HEK293 (cell line): ENCODE data around the gene TMEM72.

Source experiments
- CTCF ChIA-PET: fragments of 350-600 bp; formaldehyde crosslinking; extraction: SDS; loops from one replicate; lab custom pipeline; 2021; ENCODE audit warnings: antibody characterized with exemption; lab: Yijun Ruan, JAX
- POLR2A ChIA-PET: fragments of 300-600 bp; formaldehyde crosslinking; extraction: SDS; loops from one replicate; lab custom pipeline; 2020; ENCODE audit warnings: antibody characterized with exemption, inconsistent platforms; lab: Yijun Ruan, JAX
- H3K27ac ChIP-seq: fragments of 200-500 bp; sonication (Bioruptor generic); 2 replicates; pipeline ENCODE4 v1.5.1; 2014; ENCODE audit warnings: low read depth, low read length, control low read depth, inconsistent platforms; ENCODE audit errors: extremely low read depth
- H3K36me3 ChIP-seq, 2 experiments: fragments of 200-500 bp in 1 of 2; sonication (Bioruptor generic) in 1 of 2; 1 replicate in 1 of 2; 2 replicates in 1 of 2; pipeline ENCODE4 v1.5.1; 2014 to 2017; ENCODE audit warnings: inconsistent platforms in 2 of 2, low read length in 2 of 2; ENCODE audit not compliant: control insufficient read depth in 2 of 2, insufficient read depth in 1 of 2
- H3K4me1 ChIP-seq: fragments of 200-500 bp; sonication (Bioruptor generic); 2 replicates; pipeline ENCODE4 v1.5.1; 2014; ENCODE audit warnings: mild to moderate bottlenecking, low read length, inconsistent platforms; ENCODE audit not compliant: control insufficient read depth, insufficient read depth
- H3K4me3 ChIP-seq: 2 replicates; pipeline ENCODE4 v1.5.1; 2011; ENCODE audit warnings: low read depth, mild to moderate bottlenecking, control low read depth, low read length, moderate library complexity
- H3K9me3 ChIP-seq: fragments of 200-500 bp; sonication (Bioruptor generic); 2 replicates; pipeline ENCODE4 v1.5.1; 2014; ENCODE audit warnings: low read depth, low read length, inconsistent platforms; ENCODE audit not compliant: control insufficient read depth, insufficient read depth
- FEZF1 ChIP-seq: fragments of 450-650 bp; formaldehyde crosslinking; IDR thresholded peaks from 2 replicates; pipeline ENCODE4 v1.5.1; 2016; ENCODE audit warnings: missing biosample characterization, missing genetic modification characterization
- IKZF3 ChIP-seq: fragments of 450-650 bp; IDR thresholded peaks from 2 replicates; pipeline ENCODE4 v1.5.0; 2018; ENCODE audit warnings: missing biosample characterization, mild to moderate bottlenecking, missing genetic modification characterization, moderate library complexity
- KLF16 ChIP-seq: fragments of 450-650 bp; formaldehyde crosslinking; IDR thresholded peaks from 2 replicates; pipeline ENCODE4 v1.5.1; 2017; ENCODE audit warnings: missing biosample characterization, missing genetic modification characterization
- MZF1 ChIP-seq: fragments of 450-650 bp; formaldehyde crosslinking; IDR thresholded peaks from 2 replicates; pipeline ENCODE4 v1.5.1; 2017; ENCODE audit warnings: missing biosample characterization, missing genetic modification characterization, borderline replicate concordance
- SCRT1 ChIP-seq: fragments of 450-650 bp; formaldehyde crosslinking; IDR thresholded peaks from 2 replicates; pipeline ENCODE4 v1.5.1; 2016; ENCODE audit warnings: missing biosample characterization, missing genetic modification characterization, borderline replicate concordance
- ZBTB48 ChIP-seq: fragments of 450-650 bp; formaldehyde crosslinking; IDR thresholded peaks from 2 replicates; pipeline ENCODE4 v1.5.1; 2016; ENCODE audit warnings: missing biosample characterization, missing genetic modification characterization
- ZNF121 ChIP-seq: fragments of 450-650 bp; formaldehyde crosslinking; IDR thresholded peaks from 2 replicates; pipeline ENCODE4 v1.5.1; 2016; ENCODE audit warnings: missing biosample characterization, missing genetic modification characterization
- ZNF146 ChIP-seq: fragments of 450-650 bp; formaldehyde crosslinking; IDR thresholded peaks from 2 replicates; pipeline ENCODE4 v1.5.1; 2016; ENCODE audit warnings: missing biosample characterization, missing genetic modification characterization
- ZNF174 ChIP-seq: fragments of 450-650 bp; formaldehyde crosslinking; IDR thresholded peaks from 2 replicates; pipeline ENCODE4 v1.5.0; 2017; ENCODE audit warnings: missing biosample characterization, mild to moderate bottlenecking, missing genetic modification characterization
- ZNF23 ChIP-seq: fragments of 450-650 bp; formaldehyde crosslinking; IDR thresholded peaks from 2 replicates; pipeline ENCODE4 v1.5.1; 2016; ENCODE audit warnings: missing biosample characterization, missing genetic modification characterization, borderline replicate concordance
- ZNF366 ChIP-seq: fragments of 450-650 bp; formaldehyde crosslinking; conservative IDR thresholded peaks from 2 replicates; pipeline ENCODE4 v1.5.1; 2016; ENCODE audit warnings: missing biosample characterization, missing genetic modification characterization
- ZNF514 ChIP-seq: fragments of 450-650 bp; formaldehyde crosslinking; IDR thresholded peaks from 2 replicates; pipeline ENCODE4 v1.5.1; 2016; ENCODE audit warnings: missing biosample characterization, missing genetic modification characterization
- ZNF560 ChIP-seq: fragments of 450-650 bp; formaldehyde crosslinking; IDR thresholded peaks from 2 replicates; pipeline ENCODE4 v1.5.1; 2017; ENCODE audit warnings: missing biosample characterization, missing genetic modification characterization, borderline replicate concordance
- ZNF777 ChIP-seq: fragments of 450-650 bp; formaldehyde crosslinking; IDR thresholded peaks from 2 replicates; pipeline ENCODE4 v1.5.1; 2017; ENCODE audit warnings: missing biosample characterization, missing genetic modification characterization, borderline replicate concordance
- ZNF830 ChIP-seq: fragments of 450-650 bp; IDR thresholded peaks from 2 replicates; pipeline ENCODE4 v1.5.0; 2018; ENCODE audit warnings: missing biosample characterization, missing genetic modification characterization, low read depth, mild to moderate bottlenecking, moderate library complexity
- TF ChIP-seq, protein P1 (sequence below): fragments of 450-650 bp; formaldehyde crosslinking; IDR thresholded peaks from 2 replicates; pipeline ENCODE4 v1.5.1; 2016; ENCODE audit warnings: missing biosample characterization, missing genetic modification characterization
- TF ChIP-seq, protein P2 (sequence below): fragments of 450-650 bp; formaldehyde crosslinking; conservative IDR thresholded peaks from 2 replicates; pipeline ENCODE4 v1.5.1; 2016; ENCODE audit warnings: low read depth, missing biosample characterization, missing genetic modification characterization
- TF ChIP-seq, protein P3 (sequence below): fragments of 450-650 bp; formaldehyde crosslinking; IDR thresholded peaks from 2 replicates; pipeline ENCODE4 v1.5.1; 2016; ENCODE audit warnings: missing biosample characterization, missing genetic modification characterization
- TF ChIP-seq, protein P4 (sequence below): fragments of 450-650 bp; formaldehyde crosslinking; IDR thresholded peaks from 2 replicates; pipeline ENCODE4 v1.5.1; 2017; ENCODE audit warnings: missing biosample characterization, missing genetic modification characterization

The TMEM72 gene

DNA sequence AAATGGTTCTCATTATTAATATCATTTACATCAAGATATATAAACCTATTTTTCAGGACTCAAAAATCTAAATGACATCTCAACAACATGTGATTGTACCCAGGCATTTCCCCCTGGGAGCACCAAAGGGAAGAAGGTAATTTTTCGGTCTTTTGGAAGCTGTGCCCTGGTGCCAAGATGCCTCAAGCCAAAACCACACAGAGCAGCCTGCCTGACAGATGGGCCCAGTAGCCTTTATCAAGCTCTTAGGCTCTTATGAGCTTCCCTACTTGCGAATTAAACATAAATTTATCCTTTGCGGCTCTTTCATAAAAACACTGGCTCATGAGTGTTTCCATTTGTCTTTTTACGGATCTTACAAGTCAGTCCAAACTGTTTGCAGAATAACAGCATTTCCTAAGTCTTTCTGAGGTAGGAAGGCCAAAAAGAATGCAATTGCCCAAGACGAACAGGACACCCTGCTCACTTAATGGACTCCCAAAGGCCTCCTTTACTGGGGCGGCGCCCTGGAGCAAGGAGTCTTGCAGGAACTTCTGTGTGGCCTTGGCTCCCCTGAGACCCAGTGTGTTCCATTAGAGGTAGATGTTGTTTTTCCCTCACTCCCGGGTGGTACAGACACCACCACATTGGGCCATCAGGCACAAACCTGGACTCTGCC is 44.4 kb downstream of the TMEM72 start:
- ChIA-PET CTCF (interaction anchor here (1.0 kb wide), 1 partner anchor 13 kb away, joined by 6 read pairs; no protein-coding TSS in a partner anchor), POLR2A (no interaction called here)
- Histone ChIP-seq H3K36me3 (no peaks in the 10 kb centered on the region), H3K9me3 (no peaks in the 10 kb centered on the region), H3K4me1 (peaks cover 2% of the 10 kb centered on the region; the same call in 1 of the 2 replicates), H3K27ac (no peak overlapping the region), H3K4me3 (no peak overlapping the region)
- no peak for TF ChIP-seq ZNF560 (tag by site-specific recombination)
- TF ChIP-seq SCRT1 (tag by site-specific recombination): no peak
- no peak for TF ChIP-seq IKZF3 (tag by site-specific recombination)
- TF ChIP-seq, protein P1, sequence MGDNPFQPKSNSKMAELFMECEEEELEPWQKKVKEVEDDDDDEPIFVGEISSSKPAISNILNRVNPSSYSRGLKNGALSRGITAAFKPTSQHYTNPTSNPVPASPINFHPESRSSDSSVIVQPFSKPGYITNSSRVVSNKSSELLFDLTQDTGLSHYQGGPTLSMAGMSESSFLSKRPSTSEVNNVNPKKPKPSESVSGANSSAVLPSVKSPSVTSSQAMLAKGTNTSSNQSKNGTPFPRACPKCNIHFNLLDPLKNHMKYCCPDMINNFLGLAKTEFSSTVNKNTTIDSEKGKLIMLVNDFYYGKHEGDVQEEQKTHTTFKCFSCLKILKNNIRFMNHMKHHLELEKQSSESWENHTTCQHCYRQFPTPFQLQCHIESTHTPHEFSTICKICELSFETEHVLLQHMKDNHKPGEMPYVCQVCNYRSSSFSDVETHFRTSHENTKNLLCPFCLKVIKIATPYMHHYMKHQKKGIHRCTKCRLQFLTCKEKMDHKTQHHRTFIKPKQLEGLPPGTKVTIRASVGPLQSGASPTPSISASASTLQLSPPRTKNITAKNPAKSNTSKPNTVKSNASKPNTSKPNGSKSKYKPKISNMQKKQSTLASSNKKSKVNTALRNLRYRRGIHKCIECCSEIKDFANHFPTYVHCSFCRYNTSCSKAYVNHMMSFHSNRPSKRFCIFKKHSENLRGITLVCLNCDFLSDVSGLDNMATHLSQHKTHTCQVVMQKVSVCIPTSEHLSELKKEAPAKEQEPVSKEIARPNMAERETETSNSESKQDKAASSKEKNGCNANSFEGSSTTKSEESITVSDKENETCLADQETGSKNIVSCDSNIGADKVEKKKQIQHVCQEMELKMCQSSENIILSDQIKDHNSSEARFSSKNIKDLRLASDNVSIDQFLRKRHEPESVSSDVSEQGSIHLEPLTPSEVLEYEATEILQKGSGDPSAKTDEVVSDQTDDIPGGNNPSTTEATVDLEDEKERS (tag by site-specific recombination): no peak
- TF ChIP-seq ZNF514: no peak

DNA sequence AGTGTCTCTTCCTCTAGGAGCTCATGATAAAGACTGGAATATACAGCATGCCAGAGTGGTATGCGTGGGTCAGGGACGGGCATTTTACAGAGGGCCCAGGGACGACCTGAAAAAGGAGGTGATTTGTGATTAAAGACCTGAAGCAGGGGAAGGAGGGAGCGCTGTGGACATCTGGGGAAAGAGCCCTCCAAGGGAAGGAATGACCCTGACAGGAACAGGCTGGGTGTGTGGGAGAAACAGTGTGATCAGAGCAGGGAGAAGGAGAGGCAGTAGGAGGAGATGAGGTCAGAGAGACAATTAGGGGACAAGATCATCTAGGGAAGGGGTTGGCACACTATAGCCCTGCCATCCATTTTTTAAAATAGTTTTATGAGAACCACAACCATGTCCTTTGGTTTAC is 45.1 kb downstream of the TMEM72 start:
- Histone ChIP-seq H3K4me3 (no peak overlapping the region), H3K4me1 (peaks cover 2% of the 10 kb centered on the region; the same call in 1 of the 2 replicates), H3K36me3 (no peaks in the 10 kb centered on the region), H3K27ac (no peak overlapping the region), H3K9me3 (no peaks in the 10 kb centered on the region)
- no peak for TF ChIP-seq ZNF174 (tag by site-specific recombination)
- TF ChIP-seq ZNF23: no peak
- TF ChIP-seq FEZF1 (tag by site-specific recombination): no peak
- TF ChIP-seq ZNF830 (tag by site-specific recombination): no peak
- TF ChIP-seq ZNF777 (tag by site-specific recombination): no peak
- no peak for TF ChIP-seq SCRT1 (tag by site-specific recombination)
- no peak for TF ChIP-seq ZNF146
- TF ChIP-seq, protein P2, sequence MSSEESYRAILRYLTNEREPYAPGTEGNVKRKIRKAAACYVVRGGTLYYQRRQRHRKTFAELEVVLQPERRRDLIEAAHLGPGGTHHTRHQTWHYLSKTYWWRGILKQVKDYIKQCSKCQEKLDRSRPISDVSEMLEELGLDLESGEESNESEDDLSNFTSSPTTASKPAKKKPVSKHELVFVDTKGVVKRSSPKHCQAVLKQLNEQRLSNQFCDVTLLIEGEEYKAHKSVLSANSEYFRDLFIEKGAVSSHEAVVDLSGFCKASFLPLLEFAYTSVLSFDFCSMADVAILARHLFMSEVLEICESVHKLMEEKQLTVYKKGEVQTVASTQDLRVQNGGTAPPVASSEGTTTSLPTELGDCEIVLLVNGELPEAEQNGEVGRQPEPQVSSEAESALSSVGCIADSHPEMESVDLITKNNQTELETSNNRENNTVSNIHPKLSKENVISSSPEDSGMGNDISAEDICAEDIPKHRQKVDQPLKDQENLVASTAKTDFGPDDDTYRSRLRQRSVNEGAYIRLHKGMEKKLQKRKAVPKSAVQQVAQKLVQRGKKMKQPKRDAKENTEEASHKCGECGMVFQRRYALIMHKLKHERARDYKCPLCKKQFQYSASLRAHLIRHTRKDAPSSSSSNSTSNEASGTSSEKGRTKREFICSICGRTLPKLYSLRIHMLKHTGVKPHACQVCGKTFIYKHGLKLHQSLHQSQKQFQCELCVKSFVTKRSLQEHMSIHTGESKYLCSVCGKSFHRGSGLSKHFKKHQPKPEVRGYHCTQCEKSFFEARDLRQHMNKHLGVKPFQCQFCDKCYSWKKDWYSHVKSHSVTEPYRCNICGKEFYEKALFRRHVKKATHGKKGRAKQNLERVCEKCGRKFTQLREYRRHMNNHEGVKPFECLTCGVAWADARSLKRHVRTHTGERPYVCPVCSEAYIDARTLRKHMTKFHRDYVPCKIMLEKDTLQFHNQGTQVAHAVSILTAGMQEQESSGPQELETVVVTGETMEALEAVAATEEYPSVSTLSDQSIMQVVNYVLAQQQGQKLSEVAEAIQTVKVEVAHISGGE (tag by site-specific recombination): no peak
- no peak for TF ChIP-seq MZF1 (tag by site-specific recombination)
- TF ChIP-seq ZNF121 (tag by site-specific recombination): no peak
- TF ChIP-seq ZNF366 (tag by site-specific recombination): no peak
- TF ChIP-seq, protein P3, sequence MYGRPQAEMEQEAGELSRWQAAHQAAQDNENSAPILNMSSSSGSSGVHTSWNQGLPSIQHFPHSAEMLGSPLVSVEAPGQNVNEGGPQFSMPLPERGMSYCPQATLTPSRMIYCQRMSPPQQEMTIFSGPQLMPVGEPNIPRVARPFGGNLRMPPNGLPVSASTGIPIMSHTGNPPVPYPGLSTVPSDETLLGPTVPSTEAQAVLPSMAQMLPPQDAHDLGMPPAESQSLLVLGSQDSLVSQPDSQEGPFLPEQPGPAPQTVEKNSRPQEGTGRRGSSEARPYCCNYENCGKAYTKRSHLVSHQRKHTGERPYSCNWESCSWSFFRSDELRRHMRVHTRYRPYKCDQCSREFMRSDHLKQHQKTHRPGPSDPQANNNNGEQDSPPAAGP (tag by site-specific recombination): no peak
- no peak for TF ChIP-seq KLF16 (tag by site-specific recombination)
- TF ChIP-seq, protein P4, sequence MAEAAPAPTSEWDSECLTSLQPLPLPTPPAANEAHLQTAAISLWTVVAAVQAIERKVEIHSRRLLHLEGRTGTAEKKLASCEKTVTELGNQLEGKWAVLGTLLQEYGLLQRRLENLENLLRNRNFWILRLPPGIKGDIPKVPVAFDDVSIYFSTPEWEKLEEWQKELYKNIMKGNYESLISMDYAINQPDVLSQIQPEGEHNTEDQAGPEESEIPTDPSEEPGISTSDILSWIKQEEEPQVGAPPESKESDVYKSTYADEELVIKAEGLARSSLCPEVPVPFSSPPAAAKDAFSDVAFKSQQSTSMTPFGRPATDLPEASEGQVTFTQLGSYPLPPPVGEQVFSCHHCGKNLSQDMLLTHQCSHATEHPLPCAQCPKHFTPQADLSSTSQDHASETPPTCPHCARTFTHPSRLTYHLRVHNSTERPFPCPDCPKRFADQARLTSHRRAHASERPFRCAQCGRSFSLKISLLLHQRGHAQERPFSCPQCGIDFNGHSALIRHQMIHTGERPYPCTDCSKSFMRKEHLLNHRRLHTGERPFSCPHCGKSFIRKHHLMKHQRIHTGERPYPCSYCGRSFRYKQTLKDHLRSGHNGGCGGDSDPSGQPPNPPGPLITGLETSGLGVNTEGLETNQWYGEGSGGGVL (tag by site-specific recombination): no peak
- no peak for TF ChIP-seq ZBTB48 (tag by site-specific recombination)
- ChIA-PET CTCF (interaction anchor here (1.0 kb wide), 1 partner anchor 12 kb away, joined by 6 read pairs; no protein-coding TSS in a partner anchor), POLR2A (no interaction called here)
